ENCODE measurements around the gene USP40.
"Not testable (repeated sequence)": the region's sequence is repeated elsewhere in the genome, so short reads cannot be mapped to it uniquely, and the experiment has no call there.

The USP40 gene

DNA sequence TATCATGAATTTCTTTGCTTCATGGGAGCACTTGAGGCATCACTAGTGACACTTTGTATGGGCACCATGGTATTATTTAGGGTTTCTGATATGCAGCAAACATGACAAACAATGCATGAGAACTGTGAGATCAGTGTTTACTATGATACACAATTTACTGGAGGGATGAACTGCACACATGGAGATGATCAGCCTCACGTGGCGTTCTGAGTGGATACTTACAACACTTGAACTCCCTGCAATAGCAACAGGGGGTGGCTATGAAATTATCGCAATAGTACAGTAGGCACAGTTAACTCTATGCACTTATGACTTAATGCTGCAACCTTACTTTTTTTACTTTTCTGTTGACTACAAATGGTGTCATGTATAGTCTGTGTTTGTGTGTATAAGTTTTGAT, 32.4 kb upstream of the USP40 start:
- no peaks in the 10 kb centered on the region for H3K27me3 ChIP-seq (ENCODE audit: low read depth, low read length)
- no peaks in the 10 kb centered on the region for H3K36me3 ChIP-seq (replicated peaks; ENCODE audit: low read depth, low read length)
- TF ChIP-seq EZH2phosphoT487 (IDR thresholded peaks at IDR 0.05; ENCODE audit: low read depth): no peak
- TF ChIP-seq, protein P1, sequence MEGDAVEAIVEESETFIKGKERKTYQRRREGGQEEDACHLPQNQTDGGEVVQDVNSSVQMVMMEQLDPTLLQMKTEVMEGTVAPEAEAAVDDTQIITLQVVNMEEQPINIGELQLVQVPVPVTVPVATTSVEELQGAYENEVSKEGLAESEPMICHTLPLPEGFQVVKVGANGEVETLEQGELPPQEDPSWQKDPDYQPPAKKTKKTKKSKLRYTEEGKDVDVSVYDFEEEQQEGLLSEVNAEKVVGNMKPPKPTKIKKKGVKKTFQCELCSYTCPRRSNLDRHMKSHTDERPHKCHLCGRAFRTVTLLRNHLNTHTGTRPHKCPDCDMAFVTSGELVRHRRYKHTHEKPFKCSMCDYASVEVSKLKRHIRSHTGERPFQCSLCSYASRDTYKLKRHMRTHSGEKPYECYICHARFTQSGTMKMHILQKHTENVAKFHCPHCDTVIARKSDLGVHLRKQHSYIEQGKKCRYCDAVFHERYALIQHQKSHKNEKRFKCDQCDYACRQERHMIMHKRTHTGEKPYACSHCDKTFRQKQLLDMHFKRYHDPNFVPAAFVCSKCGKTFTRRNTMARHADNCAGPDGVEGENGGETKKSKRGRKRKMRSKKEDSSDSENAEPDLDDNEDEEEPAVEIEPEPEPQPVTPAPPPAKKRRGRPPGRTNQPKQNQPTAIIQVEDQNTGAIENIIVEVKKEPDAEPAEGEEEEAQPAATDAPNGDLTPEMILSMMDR (IDR thresholded peaks at IDR 0.05; ENCODE audit: low read depth, low read length): no peak

DNA sequence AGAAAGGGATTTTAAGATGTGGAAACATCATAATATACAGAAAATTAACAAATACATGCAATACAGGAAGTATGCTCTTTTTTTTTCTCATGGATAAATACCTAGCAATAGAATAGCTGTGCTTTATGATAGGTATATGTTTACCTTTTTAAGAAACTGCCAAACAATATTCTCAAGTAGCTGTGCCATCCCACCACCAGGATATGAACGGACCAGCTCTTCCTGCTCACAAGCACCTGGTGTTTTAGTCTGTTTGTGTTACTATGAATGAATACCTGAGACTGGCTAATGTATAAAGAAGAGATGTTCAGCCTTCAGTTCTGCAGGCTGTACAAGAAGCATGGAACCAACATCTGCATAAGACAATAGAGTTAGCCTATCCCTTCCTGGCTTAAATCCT, 30.9 kb upstream of the USP40 start:
- H4K20me1 ChIP-seq (ENCODE audit: insufficient read depth, low read length): no peaks in the 10 kb centered on the region
- H3K9me3 ChIP-seq (ENCODE audit: insufficient read depth, low read length): no peaks in the 10 kb centered on the region
- no peaks in the 10 kb centered on the region for H3K79me2 ChIP-seq (ENCODE audit: low read length)
- H3K27ac ChIP-seq (ENCODE audit: low read length): no peak overlapping the region
- H2AFZ ChIP-seq (ENCODE audit: low read depth, low read length): no peak overlapping the region
- TF ChIP-seq, protein P1 (IDR thresholded peaks at IDR 0.05; ENCODE audit: low read depth, low read length): no peak
- no peak for TF ChIP-seq EZH2phosphoT487 (IDR thresholded peaks at IDR 0.05; ENCODE audit: low read depth)
- H3K4me3 ChIP-seq (ENCODE audit: low read length): no peak overlapping the region
- no peaks in the 10 kb centered on the region for H3K36me3 ChIP-seq (replicated peaks; ENCODE audit: low read depth, low read length)
- H3K4me1 ChIP-seq (ENCODE audit: low read length): no peaks in the 10 kb centered on the region
- no peak overlapping the region for H3K9ac ChIP-seq (ENCODE audit: low read length)
- H3K27me3 ChIP-seq (ENCODE audit: low read depth, low read length): no peaks in the 10 kb centered on the region
- H3K4me2 ChIP-seq (ENCODE audit: low read length): no peak overlapping the region

More for the DNA sequence above, 32.4 kb upstream of the USP40 start:
- H4K20me1 ChIP-seq (ENCODE audit: insufficient read depth, low read length): no peaks in the 10 kb centered on the region
- H3K27ac ChIP-seq (ENCODE audit: low read length): no peak overlapping the region
- H3K79me2 ChIP-seq (ENCODE audit: low read length): no peaks in the 10 kb centered on the region
- no peaks in the 10 kb centered on the region for H3K9me3 ChIP-seq (ENCODE audit: insufficient read depth, low read length)
- H2AFZ ChIP-seq (ENCODE audit: low read depth, low read length): no peak overlapping the region
- no peak overlapping the region for H3K9ac ChIP-seq (ENCODE audit: low read length)
- no peaks in the 10 kb centered on the region for H3K4me1 ChIP-seq (ENCODE audit: low read length)
- no peak overlapping the region for H3K4me3 ChIP-seq (ENCODE audit: low read length)
- no peak overlapping the region for H3K4me2 ChIP-seq (ENCODE audit: low read length)

DNA sequence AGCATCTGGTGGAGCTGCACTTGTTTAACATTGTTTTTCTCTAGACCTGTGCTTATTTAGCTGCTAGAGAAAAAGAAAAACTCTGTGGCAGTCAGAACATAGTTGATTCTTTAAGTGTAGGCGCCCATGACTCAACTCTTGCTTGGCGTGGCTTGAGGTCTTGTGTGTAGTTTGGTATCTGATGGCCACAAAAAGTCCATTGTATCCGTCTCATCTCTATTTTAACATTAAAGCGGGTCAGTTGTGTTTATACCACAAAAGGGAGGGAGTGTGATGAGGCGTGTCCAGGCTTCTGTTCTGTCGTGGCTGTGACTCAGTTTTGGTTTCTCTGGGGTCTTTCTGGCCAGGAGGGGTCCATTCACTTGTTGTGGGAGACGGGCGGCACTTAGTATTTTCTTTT, 26.6 kb upstream of the USP40 start:
- H3K9ac ChIP-seq (ENCODE audit: low read length): no peak overlapping the region

DNA sequence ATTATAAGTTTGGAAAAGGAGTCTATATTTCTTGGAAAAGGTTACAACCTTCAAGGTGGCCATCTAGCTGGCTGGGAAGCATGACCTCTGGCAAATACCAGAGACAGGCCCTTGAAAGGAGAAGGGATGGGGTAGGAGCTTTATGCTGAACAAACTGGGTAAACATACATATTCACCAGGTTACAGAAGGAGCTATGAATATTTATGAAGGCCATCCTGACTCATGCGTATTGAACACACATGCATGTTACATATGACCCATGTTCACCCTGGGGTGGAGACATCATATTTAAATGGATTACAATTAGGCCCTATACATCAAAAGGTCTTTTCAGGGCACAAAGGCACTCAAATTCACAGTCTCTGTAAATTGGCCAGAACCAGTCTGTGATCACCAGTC, 26.1 kb upstream of the USP40 start:
- H3K9ac ChIP-seq (ENCODE audit: low read length); H3K9me3 ChIP-seq (ENCODE audit: insufficient read depth, low read length); H3K27me3 ChIP-seq (ENCODE audit: low read depth, low read length); H3K79me2 ChIP-seq (ENCODE audit: low read length); H4K20me1 ChIP-seq (ENCODE audit: insufficient read depth, low read length); H2AFZ ChIP-seq (ENCODE audit: low read depth, low read length); H3K36me3 ChIP-seq (replicated peaks; ENCODE audit: low read depth, low read length); H3K4me2 ChIP-seq (ENCODE audit: low read length); H3K4me1 ChIP-seq (ENCODE audit: low read length); H3K4me3 ChIP-seq (ENCODE audit: low read length); H3K27ac ChIP-seq (ENCODE audit: low read length): not testable (repeated sequence)

More for the DNA sequence above, 26.6 kb upstream of the USP40 start:
- H3K79me2 ChIP-seq (ENCODE audit: low read length): no peaks in the 10 kb centered on the region
- no peaks in the 10 kb centered on the region for H3K36me3 ChIP-seq (replicated peaks; ENCODE audit: low read depth, low read length)
- TF ChIP-seq, protein P1 (IDR thresholded peaks at IDR 0.05; ENCODE audit: low read depth, low read length): no peak
- TF ChIP-seq EZH2phosphoT487 (IDR thresholded peaks at IDR 0.05; ENCODE audit: low read depth): no peak
- no peaks in the 10 kb centered on the region for H4K20me1 ChIP-seq (ENCODE audit: insufficient read depth, low read length)
- H3K27ac ChIP-seq (ENCODE audit: low read length): no peak overlapping the region
- H3K27me3 ChIP-seq (ENCODE audit: low read depth, low read length): no peaks in the 10 kb centered on the region
- H2AFZ ChIP-seq (ENCODE audit: low read depth, low read length): no peak overlapping the region
- H3K4me2 ChIP-seq (ENCODE audit: low read length): no peak overlapping the region
- no peaks in the 10 kb centered on the region for H3K9me3 ChIP-seq (ENCODE audit: insufficient read depth, low read length)
- H3K4me3 ChIP-seq (ENCODE audit: low read length): no peak overlapping the region
- no peaks in the 10 kb centered on the region for H3K4me1 ChIP-seq (ENCODE audit: low read length)

DNA sequence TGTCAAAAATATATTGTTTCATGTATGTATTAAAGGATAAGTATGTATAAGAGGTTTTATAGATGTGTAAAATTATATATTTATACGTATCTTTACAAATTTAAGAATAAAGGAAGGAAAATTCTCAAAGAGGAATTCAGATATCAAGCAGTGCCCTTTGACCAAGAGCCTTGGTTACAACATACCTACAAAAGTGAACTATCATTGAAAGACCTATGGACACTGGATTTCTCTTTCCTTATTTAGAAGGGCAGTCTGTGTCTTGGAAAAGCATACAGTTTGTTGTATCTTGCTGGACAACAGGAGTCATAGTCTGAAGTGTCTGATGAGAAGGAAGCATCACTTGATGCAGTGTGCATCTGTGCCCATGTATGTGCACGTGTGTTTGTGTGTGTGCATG, 21.8 kb upstream of the USP40 start:
- Histone ChIP-seq H3K36me3 (replicated peaks; ENCODE audit: low read depth, low read length) (no peaks in the 10 kb centered on the region), H3K9ac (ENCODE audit: low read length) (no peak overlapping the region), H3K4me3 (ENCODE audit: low read length) (no peak overlapping the region), H3K27ac (ENCODE audit: low read length) (no peak overlapping the region), H3K4me1 (ENCODE audit: low read length) (peaks cover 11% of the 10 kb centered on the region), H3K79me2 (ENCODE audit: low read length) (no peaks in the 10 kb centered on the region), H4K20me1 (ENCODE audit: insufficient read depth, low read length) (no peaks in the 10 kb centered on the region), H3K27me3 (ENCODE audit: low read depth, low read length) (peaks cover 7% of the 10 kb centered on the region; the same call in 1 of the 2 replicates), H2AFZ (ENCODE audit: low read depth, low read length) (no peak overlapping the region), H3K4me2 (ENCODE audit: low read length) (no peak overlapping the region), H3K9me3 (ENCODE audit: insufficient read depth, low read length) (no peaks in the 10 kb centered on the region)
- TF ChIP-seq, protein P1 (IDR thresholded peaks at IDR 0.05; ENCODE audit: low read depth, low read length): no peak
- TF ChIP-seq EZH2phosphoT487 (IDR thresholded peaks at IDR 0.05; ENCODE audit: low read depth): no peak

All from OCI-LY3 (cell line).